GM12878 (cell line): ENCODE data around the gene MRPL28. TPM values are rescaled to one million over a fixed set of nuclear protein-coding genes. Genes with fewer than 3 reads are reported as not detected.

Experiments
- ATAC-seq: fragments of 200-7000 bp; cut with Tn5 transposase; 3 replicates; pipeline ENCODE4 v1.9.1; 2020; ENCODE audit warnings: mild to moderate bottlenecking, moderate library complexity
- BruUV-seq: library from RNA; stranded (reverse); fragments of 400-500 nt; replicated peaks from 2 replicates; lab custom pipeline; 2021; lab: Mats Ljungman, UMichigan
- CTCF ChIA-PET: fragments of 300-600 bp; sonication (Branson Sonifier 250); formaldehyde crosslinking; extraction: SDS; loops from one replicate; lab custom pipeline; 2021; ENCODE audit warnings: inconsistent platforms; lab: Yijun Ruan, JAX
- POLR2A ChIA-PET: fragments of 350-600 bp; formaldehyde crosslinking; extraction: SDS; loops from one replicate; lab custom pipeline; 2021; ENCODE audit warnings: inconsistent platforms; lab: Charles Lee
- RAD21 ChIA-PET: fragments of 300-600 bp; sonication (Branson Sonifier 250); formaldehyde crosslinking; loops from one replicate; lab custom pipeline; 2023; ENCODE audit warnings: antibody characterized with exemption; ENCODE audit not compliant: unreplicated experiment; lab: Charles Lee
- SMC1A ChIA-PET: fragments of 300-600 bp; sonication (Branson Sonifier 250); formaldehyde crosslinking; loops from one replicate; lab custom pipeline; 2023; ENCODE audit not compliant: unreplicated experiment, uncharacterized antibody; lab: Charles Lee
- DNase-seq: peaks from one replicate; pipeline ENCODE4 v3.0.0-alpha.2; 2011; ENCODE audit warnings: low read depth, low spot score
- FAIRE-seq: peaks from 3 replicates; lab custom pipeline; 2011; peaks lifted over from hg19 to GRCh38; lab: Jason Lieb, UNC
- H2AFZ ChIP-seq: 2 replicates; pipeline ENCODE4 v1.6.0; 2011; ENCODE audit warnings: low read depth, low read length, control low read depth; ENCODE audit not compliant: control insufficient read depth
- H3K27ac ChIP-seq: 2 replicates; pipeline ENCODE4 v1.5.1; 2011; ENCODE audit warnings: control low read depth; ENCODE audit not compliant: control insufficient read depth, insufficient read depth
- H3K27me3 ChIP-seq, 2 experiments: replicated peaks in 1 of 2; 2 replicates each; pipeline versions ENCODE4 v1.6.0 to v1.6.1; 2011; ENCODE audit warnings: low read length in 1 of 2; ENCODE audit not compliant: control insufficient read depth in 2 of 2, insufficient read depth in 2 of 2
- H3K36me3 ChIP-seq, 2 experiments: 2 replicates each; pipeline ENCODE4 v1.5.1; 2011; ENCODE audit warnings: low read length in 1 of 2; ENCODE audit not compliant: control insufficient read depth in 2 of 2, insufficient read depth in 2 of 2
- H3K4me1 ChIP-seq: 2 replicates; pipeline ENCODE4 v1.6.1; 2011; ENCODE audit warnings: mild to moderate bottlenecking, low read length, moderate library complexity, mixed read lengths; ENCODE audit not compliant: control insufficient read depth, insufficient read depth
- H3K4me2 ChIP-seq: 2 replicates; pipeline ENCODE4 v1.6.0; 2011; ENCODE audit warnings: control low read depth; ENCODE audit not compliant: control insufficient read depth, insufficient read depth
- H3K4me3 ChIP-seq: fragments of 200-600 bp; sonication (generic); 2 replicates; pipeline ENCODE4 v1.5.1; 2016
- H3K79me2 ChIP-seq: 2 replicates; pipeline ENCODE4 v1.6.0; 2011; ENCODE audit warnings: low read length; ENCODE audit not compliant: control insufficient read depth, insufficient read depth
- H3K9ac ChIP-seq: 2 replicates; pipeline ENCODE4 v1.8.0; 2011; ENCODE audit warnings: low read length, control low read depth, mixed read lengths; ENCODE audit not compliant: control insufficient read depth, insufficient read depth
- H3K9me3 ChIP-seq: replicated peaks from 3 replicates; pipeline ENCODE4 v1.5.1; 2011; ENCODE audit warnings: mild to moderate bottlenecking, low read length; ENCODE audit not compliant: control insufficient read depth, insufficient read depth
- H4K20me1 ChIP-seq: 2 replicates; pipeline ENCODE4 v1.6.0; 2011; ENCODE audit not compliant: control insufficient read depth, insufficient read depth
- BMI1 ChIP-seq: fragments of 450-650 bp; IDR thresholded peaks from 2 replicates; pipeline ENCODE4 v1.6.1; 2016; ENCODE audit warnings: mild to moderate bottlenecking, moderate library complexity, borderline replicate concordance
- JUNB ChIP-seq: IDR thresholded peaks from 2 replicates; pipeline ENCODE4 v1.6.1; 2016; ENCODE audit warnings: antibody characterized with exemption, mild to moderate bottlenecking
- POLR2A ChIP-seq: IDR thresholded peaks from 2 replicates; pipeline ENCODE4 v1.6.1; 2011; ENCODE audit warnings: low read depth, mild to moderate bottlenecking, low read length
- WGBS: methylation state at CpG from one replicate; pipeline ENCODE4 v1.1.6; 2016; ENCODE audit warnings: low lambda C conversion rate; ENCODE audit not compliant: insufficient replicate concordance, insufficient coverage; ENCODE audit errors: missing lambda C conversion rate; 5-methylcytosine and 5-hydroxymethylcytosine counted together
- in situ Hi-C: fragments of 300-500 bp; cut with MboI; formaldehyde crosslinking; loops from 9 replicates; pipeline ENCODE4 v1.14.3; 2018; ENCODE audit warnings: mixed read lengths
- intact Hi-C: fragments of 100-400 bp; cut with micrococcal nuclease; formaldehyde crosslinking; loops from one replicate; pipeline ENCODE4 v1.14.2; 2022; ENCODE audit not compliant: unreplicated experiment
- polyA plus RNA-seq, 11 experiments: library from polyadenylated mRNA; depleted of rRNA in 4 of 11; unstranded in 6 of 11; stranded (reverse) in 5 of 11; fragments of >200 nt; fragmentation: Nextera tagmentation in 4 of 11; fragmentation: Illumina TruSeq in 1 of 11; extraction: Ambion mirVana in 4 of 11; extraction: Trizol in 1 of 11; gene quantifications; 1 replicate in 1 of 11; 2 replicates in 10 of 11; pipeline versions ENCODE4 v1.2.1 to v1.2.3, GENCODE V29; 2011 to 2016; ENCODE audit warnings: inconsistent platforms in 2 of 11, missing spikeins in 2 of 11, low read depth in 1 of 11
- total RNA-seq, 4 experiments: library from RNA; depleted of rRNA in 3 of 4; stranded (reverse); fragments of >200 nt in 3 of 4; fragmentation: Illumina TruSeq in 1 of 4; extraction: Trizol in 1 of 4; gene quantifications; 2 replicates each; pipeline versions ENCODE4 v1.2.1 to v1.2.3, GENCODE V29; 2013 to 2021
- TF ChIP-seq, protein P1 (sequence below): fragments of 450-650 bp; IDR thresholded peaks from 2 replicates; pipeline ENCODE4 v1.6.1; 2017; ENCODE audit warnings: mild to moderate bottlenecking, moderate library complexity

MRPL28 gene
- total and polyA plus RNA-seq, 10 of the 15 experiments (the other 5 are each of a cell fraction or from before 2014, with no cell fraction given), result 1.6 to 185 (median 110) TPM

- H3K9ac ChIP-seq, result no peak overlapping the region
- CTCF ChIA-PET, result interaction anchor here (0.6 to 0.7 kb wide), 2 partner anchors 134 to 292 kb away, joined by 3 read pairs; partner anchors contain the start of gene RHOT2
- intact Hi-C loops (no loop called here), in situ Hi-C loops (no loop called here)
- H3K79me2 ChIP-seq, result peaks cover 8% of the 10 kb centered on the region
- DNase-seq, result no peak
- TF ChIP-seq JUNB (no peak), POLR2A (peak; percentile 46; the same call in 1 of the 2 replicates), BMI1 (no peak)
- TF ChIP-seq, protein P1, sequence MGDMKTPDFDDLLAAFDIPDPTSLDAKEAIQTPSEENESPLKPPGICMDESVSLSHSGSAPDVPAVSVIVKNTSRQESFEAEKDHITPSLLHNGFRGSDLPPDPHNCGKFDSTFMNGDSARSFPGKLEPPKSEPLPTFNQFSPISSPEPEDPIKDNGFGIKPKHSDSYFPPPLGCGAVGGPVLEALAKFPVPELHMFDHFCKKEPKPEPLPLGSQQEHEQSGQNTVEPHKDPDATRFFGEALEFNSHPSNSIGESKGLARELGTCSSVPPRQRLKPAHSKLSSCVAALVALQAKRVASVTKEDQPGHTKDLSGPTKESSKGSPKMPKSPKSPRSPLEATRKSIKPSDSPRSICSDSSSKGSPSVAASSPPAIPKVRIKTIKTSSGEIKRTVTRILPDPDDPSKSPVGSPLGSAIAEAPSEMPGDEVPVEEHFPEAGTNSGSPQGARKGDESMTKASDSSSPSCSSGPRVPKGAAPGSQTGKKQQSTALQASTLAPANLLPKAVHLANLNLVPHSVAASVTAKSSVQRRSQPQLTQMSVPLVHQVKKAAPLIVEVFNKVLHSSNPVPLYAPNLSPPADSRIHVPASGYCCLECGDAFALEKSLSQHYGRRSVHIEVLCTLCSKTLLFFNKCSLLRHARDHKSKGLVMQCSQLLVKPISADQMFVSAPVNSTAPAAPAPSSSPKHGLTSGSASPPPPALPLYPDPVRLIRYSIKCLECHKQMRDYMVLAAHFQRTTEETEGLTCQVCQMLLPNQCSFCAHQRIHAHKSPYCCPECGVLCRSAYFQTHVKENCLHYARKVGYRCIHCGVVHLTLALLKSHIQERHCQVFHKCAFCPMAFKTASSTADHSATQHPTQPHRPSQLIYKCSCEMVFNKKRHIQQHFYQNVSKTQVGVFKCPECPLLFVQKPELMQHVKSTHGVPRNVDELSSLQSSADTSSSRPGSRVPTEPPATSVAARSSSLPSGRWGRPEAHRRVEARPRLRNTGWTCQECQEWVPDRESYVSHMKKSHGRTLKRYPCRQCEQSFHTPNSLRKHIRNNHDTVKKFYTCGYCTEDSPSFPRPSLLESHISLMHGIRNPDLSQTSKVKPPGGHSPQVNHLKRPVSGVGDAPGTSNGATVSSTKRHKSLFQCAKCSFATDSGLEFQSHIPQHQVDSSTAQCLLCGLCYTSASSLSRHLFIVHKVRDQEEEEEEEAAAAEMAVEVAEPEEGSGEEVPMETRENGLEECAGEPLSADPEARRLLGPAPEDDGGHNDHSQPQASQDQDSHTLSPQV, result no peak
- peaks cover 0 to 9% of the 10 kb centered on the region in 2 experiments; a peak in 3 of 4 replicates for H3K36me3 ChIP-seq
- WGBS, result 93% methylated on average over 44 of the region's 44 CpGs
- no peaks in the 10 kb centered on the region for H4K20me1 ChIP-seq
- no peak overlapping the region for H3K4me3 ChIP-seq
- no peaks in the 10 kb centered on the region for H3K27me3 ChIP-seq
- ATAC-seq, result no peak
- H2AFZ ChIP-seq, result no peak overlapping the region
- FAIRE-seq, result no peak
- no peaks in the 10 kb centered on the region for H3K4me1 ChIP-seq
- RAD21 ChIA-PET, result no interaction called here
- H3K9me3 ChIP-seq, result no peaks in the 10 kb centered on the region
- POLR2A ChIA-PET, result no interaction called here
- SMC1A ChIA-PET, result no interaction called here
- no TSS peak for BruUV-seq
- no peak overlapping the region for H3K4me2 ChIP-seq
- no peak overlapping the region for H3K27ac ChIP-seq
These were observed 5.8 kb upstream of the MRPL28 start for GRCh38 chr16:375927-376816.
